M059J (cell line): Measurements from ENCODE around the gene OGFOD1. TPM values are rescaled to one million over a fixed set of nuclear protein-coding genes. Genes with fewer than 3 reads are reported as not detected.

ENCODE experiments used
- DNase-seq: peaks from one replicate; pipeline ENCODE4 v3.0.0-alpha.2; 2012; ENCODE audit warnings: low read depth
- total RNA-seq: library from RNA; depleted of rRNA; stranded (reverse); fragments of >200 nt; shearing (Covaris generic); gene quantifications from 2 replicates; pipeline ENCODE4 v1.2.3, GENCODE V29; 2014

The OGFOD1 gene
- total RNA-seq, 1 experiment from 2014 or later = 103 TPM

- peak; percentile 41 for DNase-seq
These were observed 24.8 kb upstream of the OGFOD1 start for GRCh38 chr16:56426585-56426984.

GRCh38 chr16:56428091-56428490 is 23.3 kb upstream of the OGFOD1 start:
- no peak for DNase-seq

DNA sequence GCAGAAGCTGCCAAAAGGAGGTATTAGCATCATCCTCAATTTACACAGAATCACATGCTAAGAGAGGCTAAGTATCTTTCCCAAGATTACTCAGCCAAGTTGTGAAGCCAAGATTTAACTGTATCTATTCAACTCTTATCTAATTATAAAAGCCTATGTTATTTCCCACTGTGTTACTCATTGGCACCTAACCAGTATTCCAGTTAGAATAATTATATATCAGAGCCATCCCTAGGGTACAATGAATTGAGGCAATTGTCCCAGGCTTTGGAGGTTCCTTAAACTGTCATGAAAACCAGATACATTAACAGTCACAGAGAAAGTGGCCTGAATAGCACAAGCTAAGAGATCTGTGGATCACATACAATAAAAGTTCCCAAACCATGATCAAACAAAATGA is 15.1 kb upstream of the OGFOD1 start:
- no peak for DNase-seq

GRCh38 chr16:56438038-56438437 is 13.3 kb upstream of the OGFOD1 start:
- DNase-seq = no peak

- no peak for DNase-seq
These were observed 4.1 kb upstream of the OGFOD1 start for GRCh38 chr16:56447286-56447685.

DNA sequence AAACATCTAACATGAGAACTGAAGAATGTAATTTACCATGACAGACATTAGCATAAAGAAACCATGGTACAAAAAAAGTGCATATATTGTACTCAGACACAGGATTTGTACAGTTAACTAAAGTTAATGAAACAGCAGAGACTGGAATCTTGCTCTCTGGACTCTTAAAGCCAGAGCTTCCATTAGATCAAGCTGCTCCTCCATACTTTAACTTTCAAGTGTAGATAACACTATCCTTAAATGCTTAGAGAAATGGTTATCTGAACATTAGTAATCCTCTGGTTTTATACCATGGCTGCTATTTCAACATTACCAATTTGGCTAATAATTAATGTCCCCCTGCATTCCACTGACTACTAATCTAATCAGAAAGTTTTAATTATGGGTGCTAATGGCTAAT is 3.3 kb upstream of the OGFOD1 start:
- no peak for DNase-seq

DNA sequence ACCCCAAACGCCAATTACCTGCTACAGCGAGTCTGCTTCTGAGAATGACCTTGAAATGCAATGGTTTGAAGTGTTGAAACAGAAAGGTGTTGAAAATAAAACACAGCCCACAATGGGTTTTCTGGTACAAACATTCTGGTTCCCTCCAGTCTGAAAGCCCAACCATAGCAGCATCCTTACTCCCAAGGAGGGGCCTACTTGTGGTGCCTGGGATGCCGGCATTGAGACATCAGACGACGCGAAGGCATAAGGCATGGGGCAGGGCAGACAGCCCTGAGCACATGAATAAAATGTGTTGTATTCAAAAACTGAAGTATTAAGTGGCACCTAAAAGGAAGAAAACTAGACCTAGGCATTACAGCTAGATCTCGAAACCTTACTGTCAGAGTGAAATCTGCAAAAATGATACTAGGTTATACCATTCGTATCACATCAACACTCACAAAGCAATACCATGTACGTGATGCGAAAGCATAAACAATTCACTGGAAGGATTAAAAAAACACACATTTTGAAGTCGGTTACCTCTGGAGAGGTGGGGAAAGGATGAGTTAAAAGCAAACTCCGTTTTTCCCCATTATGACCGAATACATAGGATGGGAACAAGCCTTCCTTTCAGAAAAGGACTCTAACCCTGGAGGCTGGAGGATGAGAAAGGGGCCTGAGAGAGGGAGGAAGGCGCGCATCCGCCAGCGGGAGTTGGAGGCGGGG is 924 bp upstream of the OGFOD1 start:
- peak; percentile 13 for DNase-seq

DNA sequence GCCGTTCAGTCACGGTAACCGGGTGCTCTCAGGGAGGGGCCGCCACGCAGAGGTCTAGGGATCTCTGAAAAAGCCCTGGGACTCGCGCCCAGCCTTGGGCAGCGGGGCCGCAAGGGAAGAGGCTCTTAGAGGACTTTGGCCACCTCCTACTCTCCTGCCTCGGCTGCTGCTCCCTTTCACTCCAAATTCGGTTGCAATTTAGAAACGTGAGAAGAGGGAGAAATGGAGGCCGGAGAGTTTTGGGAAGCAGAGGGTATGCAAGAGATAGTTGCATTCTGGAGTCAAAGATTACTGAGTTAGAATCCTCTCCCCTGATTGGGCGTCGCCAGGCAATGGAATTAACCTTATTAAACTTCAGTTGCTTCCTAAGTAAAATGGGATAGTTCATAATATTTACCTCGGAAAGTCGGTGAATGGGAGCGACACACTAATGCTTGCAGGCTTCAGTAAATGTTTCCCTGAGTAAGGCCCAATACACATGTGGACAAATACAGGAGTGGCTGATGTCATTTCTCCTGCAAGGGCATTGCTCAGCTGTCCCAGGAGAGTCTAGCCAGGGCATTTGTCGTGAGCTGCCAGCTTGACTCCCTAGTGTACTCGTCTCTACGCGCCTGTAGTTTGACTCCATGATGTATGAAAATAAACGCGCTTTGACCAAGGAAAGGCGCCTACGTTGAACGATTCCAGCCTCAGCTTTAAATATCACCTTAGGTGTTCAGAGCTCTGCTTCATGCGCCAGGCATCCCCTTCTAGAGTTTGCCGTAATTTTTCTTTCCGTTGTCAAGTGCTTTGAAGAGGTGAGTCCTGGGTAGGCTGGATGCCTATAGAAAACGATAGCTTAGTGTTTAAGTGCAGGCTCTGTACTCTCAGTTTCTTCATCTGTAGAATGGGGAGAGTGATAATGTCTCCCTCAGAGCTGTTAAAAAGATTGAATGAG is 667 bp downstream of the OGFOD1 start:
- DNase-seq = peak; percentile 50

DNA sequence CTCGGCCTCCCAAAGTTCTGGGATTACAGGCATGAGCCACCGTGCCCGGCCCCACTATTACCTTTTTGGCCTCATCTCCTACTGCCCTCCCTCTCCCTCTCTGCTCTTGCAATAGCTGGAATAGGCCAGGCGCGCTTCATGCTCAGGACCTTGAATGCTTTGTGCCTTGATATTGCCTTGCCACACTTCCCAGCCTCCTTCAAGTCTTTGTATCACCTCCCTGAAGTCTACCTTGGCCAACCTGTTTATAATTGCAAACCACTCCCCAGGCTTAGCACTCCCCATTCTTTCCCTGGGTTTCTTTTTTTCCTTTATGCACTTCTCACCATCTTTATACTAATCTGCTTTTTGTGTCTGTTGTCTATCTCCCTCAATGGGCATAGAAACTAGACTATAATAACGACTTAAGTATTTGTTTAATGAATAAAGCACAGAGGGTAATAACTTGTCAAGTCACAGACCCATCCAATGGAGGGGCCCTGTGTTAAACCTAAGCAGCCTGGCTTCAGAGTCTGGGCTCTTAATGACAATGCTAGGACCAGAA is 6.6 kb downstream of the OGFOD1 start:
- no peak for DNase-seq

- DNase-seq = no peak
These were observed 8.7 kb downstream of the OGFOD1 start for GRCh38 chr16:56460101-56460500.

GRCh38 chr16:56462064-56462796 is 10.9 kb downstream of the OGFOD1 start:
- DNase-seq = no peak

DNA sequence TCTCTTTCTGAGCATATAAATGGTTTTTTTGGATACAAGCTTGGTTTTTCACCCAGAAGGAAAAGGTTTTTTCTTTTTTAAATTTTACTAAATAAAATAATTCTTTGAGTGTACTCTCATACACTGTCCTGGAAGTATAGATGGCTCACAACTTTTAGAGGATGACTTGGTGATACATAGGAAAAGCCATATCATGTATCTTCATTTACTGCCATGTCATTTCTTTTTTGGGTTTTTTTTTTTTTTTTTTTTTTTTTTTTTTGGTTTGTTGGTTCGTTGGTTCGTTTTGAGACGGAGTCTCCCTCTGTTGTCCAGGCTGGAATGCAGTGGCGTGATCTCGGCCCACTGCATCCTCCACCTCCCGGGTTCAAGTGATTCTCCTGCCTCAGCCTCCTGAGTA is 11.8 kb downstream of the OGFOD1 start:
- DNase-seq = no peak

GRCh38 chr16:56466344-56466743 is 15.0 kb downstream of the OGFOD1 start:
- DNase-seq = no peak

- no peak for DNase-seq
These were observed 17.4 kb downstream of the OGFOD1 start for GRCh38 chr16:56468800-56469199.

GRCh38 chr16:56469748-56470147 is 18.4 kb downstream of the OGFOD1 start:
- no peak for DNase-seq

DNA sequence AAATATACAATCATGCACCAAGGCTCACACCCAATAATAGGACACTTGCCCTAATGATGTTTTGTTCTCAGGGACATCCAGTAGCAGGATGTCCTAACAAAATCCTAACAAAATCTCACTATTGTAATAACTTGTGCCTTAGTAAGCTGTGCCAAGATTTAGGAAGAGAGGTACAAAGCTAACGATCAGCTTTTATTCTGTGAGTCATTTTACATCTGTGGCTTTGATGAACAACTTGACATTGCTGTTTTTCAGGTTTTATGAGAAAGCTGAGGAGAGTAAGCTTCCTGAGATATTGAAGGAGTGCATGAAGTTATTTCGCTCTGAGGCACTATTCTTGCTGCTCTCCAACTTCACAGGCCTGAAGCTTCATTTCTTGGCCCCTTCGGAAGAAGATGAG is 18.9 kb downstream of the OGFOD1 start:
- DNase-seq = no peak

GRCh38 chr16:56470666-56471065 is 19.3 kb downstream of the OGFOD1 start:
- DNase-seq = no peak

DNA sequence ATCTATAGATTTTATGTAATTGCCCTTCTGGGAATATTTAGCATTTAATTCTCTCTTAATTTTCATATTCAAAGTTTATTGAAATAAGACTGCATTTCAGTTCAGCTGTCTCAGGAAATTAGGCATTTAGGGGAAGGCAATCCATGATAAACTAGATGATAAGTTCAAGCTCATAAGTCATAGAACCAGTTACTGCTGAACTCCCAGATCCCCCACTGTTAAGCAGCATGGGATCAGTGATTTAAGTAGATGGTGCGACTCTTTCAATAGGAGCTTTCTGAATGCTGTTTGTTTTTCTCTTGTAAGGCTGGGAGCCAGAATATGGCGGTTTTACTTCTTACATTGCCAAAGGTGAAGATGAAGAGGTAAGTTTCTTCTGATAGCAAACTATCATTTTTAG is 23.8 kb downstream of the OGFOD1 start:
- DNase-seq = no peak

GRCh38 chr16:56477096-56477878 is 25.9 kb downstream of the OGFOD1 start:
- DNase-seq = peak; percentile 91

DNA sequence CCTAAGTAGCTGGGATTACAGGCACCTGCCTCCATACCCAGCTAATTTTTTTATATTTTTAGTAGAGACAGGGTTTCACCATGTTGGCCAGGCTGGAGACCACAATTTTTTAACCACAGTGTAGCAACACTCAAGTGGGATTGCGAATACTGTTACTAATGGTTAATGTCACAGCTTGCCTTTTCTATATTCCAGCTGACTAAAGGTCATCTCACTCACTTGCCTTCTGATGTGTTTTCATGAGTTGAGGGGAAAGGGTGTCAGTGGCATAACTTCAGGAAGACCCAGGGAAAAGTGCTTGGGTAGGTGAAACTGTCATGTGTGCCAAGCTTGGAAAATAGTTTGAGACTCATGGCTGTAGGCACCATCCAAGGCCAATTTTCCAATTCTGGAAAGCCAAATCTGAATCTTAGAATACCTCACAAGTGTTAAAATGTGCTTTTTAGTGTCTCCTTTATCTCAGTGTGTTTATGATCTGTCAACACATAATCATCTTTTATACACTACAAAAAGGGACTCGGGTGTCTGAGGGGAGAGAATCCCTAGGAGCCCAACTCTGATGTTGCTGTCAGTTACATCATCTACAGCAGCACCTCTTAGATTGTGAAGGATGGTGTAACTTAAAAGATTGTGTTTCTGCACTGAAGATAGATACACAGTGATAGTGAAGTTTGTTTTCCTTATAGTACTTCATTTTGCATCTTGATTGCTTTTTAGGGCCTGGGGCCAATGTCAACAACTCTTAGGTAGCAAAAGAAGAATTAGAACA is 27.1 kb downstream of the OGFOD1 start:
- no peak for DNase-seq
